NCI-H1048 (cell line): Measurements from ENCODE around the gene PICK1.
"Not testable (repeated sequence)": the region's sequence is repeated elsewhere in the genome, so short reads cannot be mapped to it uniquely, and the experiment has no call there.

Experiments used
- DNase-seq: peaks from one replicate; lab custom pipeline; 2025; lab: John Stamatoyannopoulos, UW

PICK1 gene

GRCh38 chr22:38030311-38031133 lies 26.7 kb upstream of the PICK1 start:
- DNase-seq, result no peak

- no peak for DNase-seq
Observed at GRCh38 chr22:38031491-38031890, 25.7 kb upstream of the PICK1 start.

- DNase-seq, result no peak
Observed at GRCh38 chr22:38032681-38033521, 24.3 kb upstream of the PICK1 start.

- no peak for DNase-seq
Observed at GRCh38 chr22:38033522-38034277, 23.5 kb upstream of the PICK1 start.

GRCh38 chr22:38034278-38034882 lies 22.8 kb upstream of the PICK1 start:
- no peak for DNase-seq

GRCh38 chr22:38034884-38035529 lies 22.2 kb upstream of the PICK1 start:
- DNase-seq, result no peak

GRCh38 chr22:38035530-38035885 lies 21.7 kb upstream of the PICK1 start:
- DNase-seq, result no peak

- no peak for DNase-seq
Observed at GRCh38 chr22:38036392-38037062, 20.7 kb upstream of the PICK1 start.

GRCh38 chr22:38037367-38038150 lies 19.6 kb upstream of the PICK1 start:
- DNase-seq, result not testable (repeated sequence)

- DNase-seq, result no peak
Observed at GRCh38 chr22:38038426-38038825, 18.8 kb upstream of the PICK1 start.

GRCh38 chr22:38038890-38039812 lies 18.1 kb upstream of the PICK1 start:
- DNase-seq, result no peak

GRCh38 chr22:38040953-38041759 lies 16.0 kb upstream of the PICK1 start:
- DNase-seq, result no peak

- no peak for DNase-seq
Observed at GRCh38 chr22:38041760-38042487, 15.3 kb upstream of the PICK1 start.

- DNase-seq, result no peak
Observed at GRCh38 chr22:38042488-38042790, 14.8 kb upstream of the PICK1 start.

- no peak for DNase-seq
Observed at GRCh38 chr22:38043151-38044039, 13.8 kb upstream of the PICK1 start.

GRCh38 chr22:38046070-38046748 lies 11.0 kb upstream of the PICK1 start:
- DNase-seq, result no peak
